ENCODE results near the gene PDCD10.

GRCh38 chr3:167736997-167737396, 2.3 kb upstream of the PDCD10 start:
- TF ChIP-seq CTCF (optimal IDR thresholded peaks at IDR 0.05 in 1 of 3, IDR thresholded peaks at IDR 0.05 in 1 of 3, conservative IDR thresholded peaks at IDR 0.05 in 1 of 3; ENCODE audit: extremely low read depth in 1 of 3, insufficient read depth in 2 of 3, low read length in 3 of 3): no peak
- TF ChIP-seq EZH2 (IDR thresholded peaks at IDR 0.05; ENCODE audit: low read length): no peak

Data from keratinocyte (primary cell).